Thoracic aorta (tissue), 2 donors: Measurements from ENCODE around the gene LRRC27. TPM values are rescaled to one million over a fixed set of nuclear protein-coding genes. Genes with fewer than 3 reads are reported as not detected.
A peak's percentile ranks its signal among the peaks of the same experiment; 100 is the strongest.

Experiments
- ATAC-seq: fragments of 150-250 bp; one replicate; pipeline ENCODE4 v1.8.0; 2017; ENCODE audit warnings: low read depth; ENCODE audit not compliant: insufficient number of reproducible peaks, low FRiP score
- DNase-seq: peaks from one replicate; pipeline ENCODE4 v3.0.0-alpha.2; 2020; ENCODE audit warnings: low spot score
- H3K27ac ChIP-seq, 2 donors: fragments of 200-600 bp; sonication (generic); 1 replicate in 1 of 2; 2 replicates in 1 of 2; pipeline ENCODE4 v1.5.1; 2016; ENCODE audit warnings: mild to moderate bottlenecking in 2 of 2, moderate library complexity in 2 of 2
- H3K27me3 ChIP-seq: fragments of 200-600 bp; sonication (generic); replicated peaks from 2 replicates; pipeline ENCODE4 v1.6.0; 2016; ENCODE audit warnings: mild to moderate bottlenecking; ENCODE audit not compliant: insufficient read depth
- H3K36me3 ChIP-seq: fragments of 200-600 bp; sonication (generic); one replicate; pipeline ENCODE4 v1.5.1; 2016
- H3K4me1 ChIP-seq, 2 donors: fragments of 200-600 bp; sonication (generic); 1 replicate in 1 of 2; 2 replicates in 1 of 2; pipeline versions ENCODE4 v1.5.1 to v1.6.0; 2016; ENCODE audit warnings: low read depth in 2 of 2, mild to moderate bottlenecking in 1 of 2; ENCODE audit not compliant: control insufficient read depth in 1 of 2
- H3K4me3 ChIP-seq: fragments of 200-600 bp; sonication (generic); 2 replicates; pipeline ENCODE4 v1.5.1; 2016; ENCODE audit warnings: mild to moderate bottlenecking
- H3K9me3 ChIP-seq: fragments of 200-600 bp; sonication (generic); 2 replicates; pipeline ENCODE4 v1.5.1; 2016
- total RNA-seq, 2 donors: library from RNA; depleted of rRNA; stranded (reverse); fragments of >200 nt; gene quantifications; one replicate each; pipeline versions ENCODE4 v1.1.0 to v1.2.3, GENCODE V29; 2016
- TF ChIP-seq, protein P1 (sequence below): fragments of 200-600 bp; sonication (generic); IDR thresholded peaks from one replicate; pipeline ENCODE4 v1.5.1; 2019; ENCODE audit warnings: antibody characterized with exemption

LRRC27 gene
- total RNA-seq, 2 donors from 2014 or later: 3.2 to 8.9 TPM

DNA sequence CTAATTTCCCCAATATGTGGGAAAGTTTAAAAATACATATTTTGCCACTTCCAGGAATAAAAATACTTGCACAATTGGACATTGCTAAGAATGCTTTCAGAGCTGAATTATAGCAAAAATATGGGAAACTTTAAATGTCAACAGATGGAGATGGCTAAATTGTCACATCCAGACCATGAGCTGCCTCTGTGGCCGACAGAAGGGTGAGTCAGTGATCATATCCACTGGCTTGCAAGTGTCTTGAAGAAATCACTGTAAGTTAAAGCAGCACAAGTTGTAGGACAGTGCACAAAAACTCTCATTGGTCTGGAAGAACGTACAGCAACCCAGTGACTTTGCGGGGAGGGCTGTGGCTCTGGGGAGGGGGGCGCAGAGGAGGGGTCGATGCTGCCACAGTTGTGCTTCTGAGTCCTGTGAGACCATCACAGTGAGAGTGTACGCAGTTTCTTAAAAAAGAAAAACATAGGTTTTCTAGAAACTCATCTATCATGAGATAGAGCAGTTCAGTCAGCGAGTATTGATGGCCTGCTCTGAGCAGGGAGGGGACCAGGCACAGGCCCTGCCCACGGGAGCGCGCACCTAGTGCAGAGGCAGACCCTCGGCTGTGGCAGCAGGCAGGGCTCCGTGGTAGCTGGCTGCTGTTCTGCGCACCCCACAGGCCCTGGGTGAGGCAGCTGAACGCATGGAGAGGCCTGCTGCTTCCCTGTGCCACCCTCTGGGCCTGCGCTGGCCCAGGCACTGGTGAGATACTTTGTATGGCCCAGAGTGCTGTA lies 25.5 kb downstream of the LRRC27 start:
- Histone ChIP-seq H3K4me1 (no peaks in the 10 kb centered on the region), H3K9me3 (no peaks in the 10 kb centered on the region), H3K27me3 (no peaks in the 10 kb centered on the region), H3K27ac (no peak overlapping the region), H3K36me3 (no peaks in the 10 kb centered on the region), H3K4me3 (no peak overlapping the region)
- ATAC-seq (no peak), DNase-seq (no peak)
- TF ChIP-seq, protein P1, sequence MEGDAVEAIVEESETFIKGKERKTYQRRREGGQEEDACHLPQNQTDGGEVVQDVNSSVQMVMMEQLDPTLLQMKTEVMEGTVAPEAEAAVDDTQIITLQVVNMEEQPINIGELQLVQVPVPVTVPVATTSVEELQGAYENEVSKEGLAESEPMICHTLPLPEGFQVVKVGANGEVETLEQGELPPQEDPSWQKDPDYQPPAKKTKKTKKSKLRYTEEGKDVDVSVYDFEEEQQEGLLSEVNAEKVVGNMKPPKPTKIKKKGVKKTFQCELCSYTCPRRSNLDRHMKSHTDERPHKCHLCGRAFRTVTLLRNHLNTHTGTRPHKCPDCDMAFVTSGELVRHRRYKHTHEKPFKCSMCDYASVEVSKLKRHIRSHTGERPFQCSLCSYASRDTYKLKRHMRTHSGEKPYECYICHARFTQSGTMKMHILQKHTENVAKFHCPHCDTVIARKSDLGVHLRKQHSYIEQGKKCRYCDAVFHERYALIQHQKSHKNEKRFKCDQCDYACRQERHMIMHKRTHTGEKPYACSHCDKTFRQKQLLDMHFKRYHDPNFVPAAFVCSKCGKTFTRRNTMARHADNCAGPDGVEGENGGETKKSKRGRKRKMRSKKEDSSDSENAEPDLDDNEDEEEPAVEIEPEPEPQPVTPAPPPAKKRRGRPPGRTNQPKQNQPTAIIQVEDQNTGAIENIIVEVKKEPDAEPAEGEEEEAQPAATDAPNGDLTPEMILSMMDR: no peak

DNA sequence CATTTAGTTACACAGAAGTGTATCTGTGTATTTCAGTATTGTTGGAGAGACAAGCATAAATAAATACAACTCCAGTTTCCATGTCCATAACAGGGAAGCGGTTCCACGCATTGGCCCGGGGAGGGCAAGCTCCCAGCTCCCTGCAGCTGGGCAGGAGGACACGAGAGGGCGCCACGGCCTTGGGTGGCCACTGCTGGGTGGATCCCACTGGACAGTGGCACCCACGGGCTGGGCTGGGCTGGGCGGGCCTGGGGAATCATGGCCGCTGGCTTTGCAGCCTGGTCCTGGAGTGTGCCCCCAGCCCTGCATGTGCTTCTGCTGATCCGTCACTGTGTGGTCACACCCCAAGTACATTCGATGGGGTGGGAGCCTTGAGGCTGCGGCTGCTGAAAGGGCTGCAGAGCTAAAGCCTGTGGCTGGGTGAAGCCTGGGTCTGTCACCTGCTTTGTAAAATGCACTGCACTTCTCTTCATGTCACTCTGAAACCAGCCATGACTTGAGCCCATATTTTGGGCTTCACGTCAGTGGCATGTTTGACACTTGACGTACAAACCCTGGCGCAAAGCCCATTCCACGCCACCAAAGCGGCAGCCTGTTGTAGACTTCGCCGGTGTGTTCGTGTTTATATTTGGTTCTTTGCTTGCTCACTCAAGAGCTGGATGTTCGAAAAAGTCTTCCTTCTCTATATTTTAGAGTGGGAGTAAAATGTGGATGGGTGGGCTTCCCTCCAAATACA lies 27.5 kb downstream of the LRRC27 start:
- Histone ChIP-seq H3K27ac (no peak overlapping the region), H3K4me1 (no peaks in the 10 kb centered on the region), H3K9me3 (no peaks in the 10 kb centered on the region), H3K4me3 (no peak overlapping the region), H3K36me3 (no peaks in the 10 kb centered on the region), H3K27me3 (no peaks in the 10 kb centered on the region)
- TF ChIP-seq, protein P1: no peak
- ATAC-seq (no peak), DNase-seq (no peak)

DNA sequence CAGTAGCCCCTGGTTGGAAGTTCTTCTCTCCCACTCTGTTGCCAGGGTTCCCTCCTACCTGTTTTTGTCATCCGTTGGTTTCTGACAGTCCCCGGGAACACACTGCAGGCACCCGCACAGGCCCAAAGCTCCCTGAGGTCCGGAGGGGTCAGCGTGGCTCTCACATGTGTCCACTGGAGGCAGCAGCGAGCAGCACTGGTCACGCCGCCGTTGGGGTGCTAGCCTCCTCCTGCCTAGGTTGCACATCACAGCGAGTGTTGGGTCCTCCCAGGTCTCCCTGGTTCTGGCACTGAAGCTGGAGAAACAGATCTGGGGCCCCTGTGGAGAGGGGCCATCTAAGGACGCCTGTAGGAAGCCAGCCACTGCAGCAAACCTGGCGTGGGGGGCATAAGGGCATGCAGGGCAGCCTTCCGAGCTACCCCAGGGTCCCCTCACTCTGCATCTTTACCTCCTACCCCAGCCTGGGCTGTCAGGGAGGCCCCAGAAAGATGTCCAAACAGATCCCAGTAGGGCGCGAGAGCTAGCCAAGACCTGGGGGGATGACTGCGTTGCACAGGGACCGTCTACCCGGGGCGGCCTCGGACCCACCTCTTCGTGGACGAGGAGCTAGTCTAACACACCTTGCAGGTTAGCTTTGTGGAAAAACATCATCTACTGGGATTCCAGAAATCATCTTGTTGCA lies 28.9 kb downstream of the LRRC27 start:
- ATAC-seq: no peak
- DNase-seq: no peak
- Histone ChIP-seq H3K4me3 (no peak overlapping the region), H3K27me3 (no peaks in the 10 kb centered on the region), H3K36me3 (peaks cover 3% of the 10 kb centered on the region), H3K27ac (no peak overlapping the region), H3K4me1 (no peaks in the 10 kb centered on the region), H3K9me3 (no peaks in the 10 kb centered on the region)
- TF ChIP-seq, protein P1: peak; percentile 43

DNA sequence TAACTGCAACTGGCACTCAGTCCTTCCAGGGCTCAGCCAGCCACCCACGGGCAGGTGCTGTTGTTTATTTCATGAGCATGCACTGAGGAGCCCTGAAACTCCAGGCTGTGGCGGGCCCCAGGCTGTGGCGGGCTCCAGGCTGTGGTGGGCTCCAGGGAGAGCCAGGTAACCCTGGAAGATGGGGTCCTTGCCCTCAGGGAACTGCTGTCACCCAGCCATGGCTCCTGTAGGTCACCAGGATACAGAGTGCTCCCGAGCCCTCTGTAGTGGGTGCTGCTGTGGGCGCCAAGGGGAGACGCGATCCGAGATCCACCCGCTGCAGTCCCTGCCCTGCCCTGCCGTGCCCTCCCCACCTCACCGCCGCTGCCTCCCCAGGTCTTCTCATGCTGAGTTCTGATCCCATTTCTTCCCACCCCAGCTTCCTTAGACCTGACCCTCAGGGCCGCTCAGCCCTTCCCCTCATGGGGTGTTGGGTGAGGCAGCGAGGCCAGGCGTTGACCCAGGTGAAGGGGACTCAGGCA lies 29.6 kb downstream of the LRRC27 start:
- DNase-seq (no peak), ATAC-seq (no peak)
- H3K9me3 ChIP-seq: no peaks in the 10 kb centered on the region
- peaks cover 3% of the 10 kb centered on the region for H3K36me3 ChIP-seq
- no peaks in the 10 kb centered on the region for H3K4me1 ChIP-seq
- H3K27ac ChIP-seq: no peak overlapping the region
- TF ChIP-seq, protein P1: no peak
- H3K27me3 ChIP-seq: no peaks in the 10 kb centered on the region
- H3K4me3 ChIP-seq: no peak overlapping the region

DNA sequence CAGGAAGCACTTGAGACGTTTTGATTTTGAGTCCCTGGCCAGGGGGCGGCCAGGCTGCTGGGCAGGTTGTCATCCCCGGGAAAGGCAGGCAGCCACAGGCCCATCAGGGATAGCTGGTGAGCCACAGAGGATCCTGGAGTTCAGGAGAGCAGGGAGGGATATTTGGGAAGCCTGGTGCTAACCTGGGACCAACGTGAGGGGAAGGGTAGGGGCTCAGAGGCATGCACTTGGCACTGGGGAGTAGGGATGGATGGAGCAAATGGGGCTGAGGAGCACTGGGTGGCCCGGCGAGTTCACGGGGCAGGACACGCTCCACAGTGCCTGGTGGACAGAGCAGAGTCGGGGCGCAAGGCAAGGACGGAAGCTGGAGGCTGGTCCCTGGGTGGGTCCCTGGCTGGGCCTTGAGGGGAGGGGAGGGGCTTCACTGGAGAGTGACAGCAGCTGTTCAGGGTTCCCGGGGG lies 30.2 kb downstream of the LRRC27 start:
- no peak overlapping the region for H3K27ac ChIP-seq
- H3K27me3 ChIP-seq: no peaks in the 10 kb centered on the region
- no peak overlapping the region for H3K4me3 ChIP-seq
- no peaks in the 10 kb centered on the region for H3K4me1 ChIP-seq
- ATAC-seq (no peak), DNase-seq (no peak)
- peaks cover 6% of the 10 kb centered on the region for H3K36me3 ChIP-seq
- no peaks in the 10 kb centered on the region for H3K9me3 ChIP-seq
- TF ChIP-seq, protein P1: no peak
